ENCODE data around the gene SIAH1.
"Not testable (repeated sequence)": the region's sequence is repeated elsewhere in the genome, so short reads cannot be mapped to it uniquely, and the experiment has no call there.

SIAH1 gene

GRCh38 chr16:48321317-48322036 lies 63.7 kb downstream of the SIAH1 start:
- TF ChIP-seq CTCF (conservative IDR thresholded peaks at IDR 0.05; ENCODE audit: control insufficient read depth, insufficient read depth, low read depth, low read length) = no peak
- DNase-seq (ENCODE audit: low read depth) = peak; percentile 72
- no peak overlapping the region for H3K4me3 ChIP-seq (ENCODE audit: control insufficient read depth, low read depth, low read length)

GRCh38 chr16:48318630-48319029 lies 66.6 kb downstream of the SIAH1 start:
- no peak for TF ChIP-seq CTCF (conservative IDR thresholded peaks at IDR 0.05; ENCODE audit: control insufficient read depth, insufficient read depth, low read depth, low read length)
- no peak overlapping the region for H3K4me3 ChIP-seq (ENCODE audit: control insufficient read depth, low read depth, low read length)
- DNase-seq (ENCODE audit: low read depth) = peak; percentile 44

- peak; percentile 75 for DNase-seq (ENCODE audit: low read depth)
- TF ChIP-seq CTCF (conservative IDR thresholded peaks at IDR 0.05; ENCODE audit: control insufficient read depth, insufficient read depth, low read depth, low read length) = no peak
- H3K4me3 ChIP-seq (ENCODE audit: control insufficient read depth, low read depth, low read length) = no peak overlapping the region
These were observed 67.4 kb downstream of the SIAH1 start for GRCh38 chr16:48317614-48318315.

DNA sequence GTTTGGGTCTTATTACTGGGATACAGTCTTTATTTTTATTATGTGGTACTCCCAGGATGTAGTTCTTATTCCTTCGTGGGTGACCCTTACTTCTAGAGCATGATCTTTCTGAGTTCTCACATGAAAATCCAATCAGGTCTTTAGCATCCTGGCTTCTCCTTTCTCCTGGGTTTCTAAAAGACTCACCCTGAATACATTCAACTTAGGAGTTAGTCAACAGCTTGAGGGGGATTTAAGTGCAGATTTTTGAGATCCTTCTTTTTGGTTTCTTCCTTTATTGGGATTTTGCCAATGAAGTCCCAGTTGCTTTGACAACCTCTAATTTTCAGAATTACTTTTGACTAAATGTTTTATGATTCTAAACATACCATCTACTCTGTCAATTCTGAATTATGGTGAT lies 68.2 kb downstream of the SIAH1 start:
- no peak for DNase-seq (ENCODE audit: low read depth)
- no peak overlapping the region for H3K4me3 ChIP-seq (ENCODE audit: control insufficient read depth, low read depth, low read length)
- no peak for TF ChIP-seq CTCF (conservative IDR thresholded peaks at IDR 0.05; ENCODE audit: control insufficient read depth, insufficient read depth, low read depth, low read length)

DNA sequence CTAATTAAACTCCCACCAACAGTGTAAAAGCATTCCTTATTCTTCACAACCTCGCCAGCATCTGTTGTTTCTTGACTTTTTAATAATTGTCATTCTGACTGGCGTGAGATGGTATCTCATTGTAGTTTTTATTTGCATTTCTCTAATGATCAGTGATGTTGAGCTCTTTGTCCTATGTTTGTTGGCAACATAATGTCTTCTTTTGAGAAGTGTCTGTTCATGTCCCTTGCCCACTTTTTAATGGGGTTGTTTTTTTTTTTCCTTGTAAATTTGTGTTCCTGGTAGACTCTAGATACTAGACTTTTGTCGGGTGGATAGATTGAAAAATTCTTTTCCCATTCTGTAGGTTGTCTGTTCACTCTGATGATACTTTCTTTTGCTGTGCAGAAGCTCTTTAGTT lies 71.3 kb downstream of the SIAH1 start:
- not testable (repeated sequence) for DNase-seq (ENCODE audit: low read depth)

GRCh38 chr16:48310908-48311641 lies 74.1 kb downstream of the SIAH1 start:
- DNase-seq (ENCODE audit: low read depth) = no peak
- TF ChIP-seq CTCF (conservative IDR thresholded peaks at IDR 0.05; ENCODE audit: control insufficient read depth, insufficient read depth, low read depth, low read length) = no peak
- H3K4me3 ChIP-seq (ENCODE audit: control insufficient read depth, low read depth, low read length) = no peak overlapping the region

More for the DNA sequence above, 71.3 kb downstream of the SIAH1 start:
- not testable (repeated sequence) for H3K4me3 ChIP-seq (ENCODE audit: control insufficient read depth, low read depth, low read length)

Measured in fibroblast of mammary gland (primary cell).